ENCODE measurements around the gene CHTF8.

CHTF8 gene

GRCh38 chr16:69084289-69084688, 48.1 kb downstream of the CHTF8 start:
- no peak for DNase-seq (ENCODE audit: low read depth)

GRCh38 chr16:69083306-69083941, 49.0 kb downstream of the CHTF8 start:
- no peak for DNase-seq (ENCODE audit: low read depth)

GRCh38 chr16:69079697-69080096, 52.7 kb downstream of the CHTF8 start:
- no peak for DNase-seq (ENCODE audit: low read depth)

- no peak for DNase-seq (ENCODE audit: low read depth)
These were observed 54.3 kb downstream of the CHTF8 start for GRCh38 chr16:69078073-69078472.

- DNase-seq (ENCODE audit: low read depth) = no peak
These were observed 55.1 kb downstream of the CHTF8 start for GRCh38 chr16:69077251-69077650.

- DNase-seq (ENCODE audit: low read depth) = no peak
These were observed 59.1 kb downstream of the CHTF8 start for GRCh38 chr16:69073181-69073702.

GRCh38 chr16:69072640-69072974, 59.8 kb downstream of the CHTF8 start:
- no peak for DNase-seq (ENCODE audit: low read depth)

GRCh38 chr16:69071036-69071435, 61.4 kb downstream of the CHTF8 start:
- DNase-seq (ENCODE audit: low read depth) = no peak

GRCh38 chr16:69069504-69069903, 62.9 kb downstream of the CHTF8 start:
- DNase-seq (ENCODE audit: low read depth) = no peak

Measured in stimulated activated CD8-positive, alpha-beta memory T cell treated with anti-CD3 and anti-CD28 coated beads, Interleukin-15, amount 100 ng/mL, for 24 hours (primary cell).